HEK293 (cell line): Measurements from ENCODE around the gene FDXACB1.

Experiments used
- ATF2 ChIP-seq: fragments of 450-650 bp; formaldehyde crosslinking; IDR thresholded peaks from 2 replicates; pipeline ENCODE4 v1.5.1; 2016; ENCODE audit warnings: missing biosample characterization, missing genetic modification characterization, low read depth
- FEZF1 ChIP-seq: fragments of 450-650 bp; formaldehyde crosslinking; IDR thresholded peaks from 2 replicates; pipeline ENCODE4 v1.5.1; 2016; ENCODE audit warnings: missing biosample characterization, missing genetic modification characterization
- GLIS1 ChIP-seq: fragments of 450-650 bp; formaldehyde crosslinking; IDR thresholded peaks from 2 replicates; pipeline ENCODE4 v1.5.1; 2016; ENCODE audit warnings: missing biosample characterization, missing genetic modification characterization
- SALL2 ChIP-seq: fragments of 450-650 bp; formaldehyde crosslinking; IDR thresholded peaks from 2 replicates; pipeline ENCODE4 v1.5.0; 2017; ENCODE audit warnings: missing biosample characterization, mild to moderate bottlenecking, missing genetic modification characterization, borderline replicate concordance
- SCRT2 ChIP-seq: fragments of 450-650 bp; formaldehyde crosslinking; IDR thresholded peaks from 2 replicates; pipeline ENCODE4 v1.5.1; 2016; ENCODE audit warnings: missing biosample characterization, missing genetic modification characterization
- SP3 ChIP-seq: fragments of 450-650 bp; formaldehyde crosslinking; IDR thresholded peaks from 2 replicates; pipeline ENCODE4 v1.5.1; 2016; ENCODE audit warnings: missing biosample characterization, missing genetic modification characterization
- SP7 ChIP-seq: fragments of 450-650 bp; formaldehyde crosslinking; IDR thresholded peaks from 2 replicates; pipeline ENCODE4 v1.5.1; 2016; ENCODE audit warnings: missing biosample characterization, missing genetic modification characterization
- ZBTB1 ChIP-seq: fragments of 450-650 bp; formaldehyde crosslinking; IDR thresholded peaks from 2 replicates; pipeline ENCODE4 v1.5.1; 2016; ENCODE audit warnings: missing biosample characterization, missing genetic modification characterization
- ZBTB10 ChIP-seq: fragments of 450-650 bp; formaldehyde crosslinking; IDR thresholded peaks from 2 replicates; pipeline ENCODE4 v1.5.1; 2016; ENCODE audit warnings: missing biosample characterization, missing genetic modification characterization
- ZBTB17 ChIP-seq: fragments of 450-650 bp; formaldehyde crosslinking; IDR thresholded peaks from 2 replicates; pipeline ENCODE4 v1.5.1; 2016; ENCODE audit warnings: missing biosample characterization, missing genetic modification characterization
- ZBTB21 ChIP-seq: fragments of 450-650 bp; formaldehyde crosslinking; IDR thresholded peaks from 2 replicates; pipeline ENCODE4 v1.5.1; 2017; ENCODE audit warnings: missing biosample characterization, missing genetic modification characterization
- ZFP37 ChIP-seq: fragments of 450-650 bp; formaldehyde crosslinking; IDR thresholded peaks from 2 replicates; pipeline ENCODE4 v1.5.1; 2016; ENCODE audit warnings: missing biosample characterization, missing genetic modification characterization
- ZNF174 ChIP-seq: fragments of 450-650 bp; formaldehyde crosslinking; IDR thresholded peaks from 2 replicates; pipeline ENCODE4 v1.5.0; 2017; ENCODE audit warnings: missing biosample characterization, mild to moderate bottlenecking, missing genetic modification characterization
- ZNF23 ChIP-seq: fragments of 450-650 bp; formaldehyde crosslinking; IDR thresholded peaks from 2 replicates; pipeline ENCODE4 v1.5.1; 2016; ENCODE audit warnings: missing biosample characterization, missing genetic modification characterization, borderline replicate concordance
- ZNF26 ChIP-seq: fragments of 450-650 bp; formaldehyde crosslinking; IDR thresholded peaks from 2 replicates; pipeline ENCODE4 v1.5.1; 2016; ENCODE audit warnings: missing biosample characterization, missing genetic modification characterization
- ZNF274 ChIP-seq, 2 experiments: fragments of 200-500 bp in 1 of 2; fragments of 450-650 bp in 1 of 2; sonication (Bioruptor generic) in 1 of 2; formaldehyde crosslinking in 1 of 2; IDR thresholded peaks; 2 replicates each; pipeline versions ENCODE4 v1.5.1 to v1.6.1; 2014 to 2016; ENCODE audit warnings: borderline replicate concordance in 1 of 2, inconsistent platforms in 1 of 2, low read length in 1 of 2, missing biosample characterization in 1 of 2, missing genetic modification characterization in 1 of 2
- ZNF341 ChIP-seq: fragments of 450-650 bp; formaldehyde crosslinking; IDR thresholded peaks from 2 replicates; pipeline ENCODE4; 2016; ENCODE audit warnings: low read depth, missing biosample characterization, missing genetic modification characterization
- ZNF394 ChIP-seq: fragments of 450-650 bp; formaldehyde crosslinking; IDR thresholded peaks from 2 replicates; pipeline ENCODE4 v1.5.1; 2016; ENCODE audit warnings: missing biosample characterization, missing genetic modification characterization, mild to moderate bottlenecking, moderate library complexity, borderline replicate concordance
- ZNF449 ChIP-seq: fragments of 450-650 bp; formaldehyde crosslinking; IDR thresholded peaks from 2 replicates; pipeline ENCODE4 v1.5.1; 2017; ENCODE audit warnings: missing biosample characterization, mild to moderate bottlenecking, missing genetic modification characterization, moderate library complexity
- ZNF501 ChIP-seq: fragments of 450-650 bp; formaldehyde crosslinking; IDR thresholded peaks from 2 replicates; pipeline ENCODE4 v1.5.1; 2016; ENCODE audit warnings: missing biosample characterization, missing genetic modification characterization
- ZNF654 ChIP-seq: fragments of 450-650 bp; formaldehyde crosslinking; IDR thresholded peaks from 2 replicates; pipeline ENCODE4 v1.5.1; 2016; ENCODE audit warnings: low read depth, missing biosample characterization, missing genetic modification characterization
- ZNF692 ChIP-seq: fragments of 450-650 bp; formaldehyde crosslinking; IDR thresholded peaks from 2 replicates; pipeline ENCODE4 v1.5.1; 2016; ENCODE audit warnings: missing biosample characterization, missing genetic modification characterization
- ZNF704 ChIP-seq: fragments of 450-650 bp; formaldehyde crosslinking; IDR thresholded peaks from 2 replicates; pipeline ENCODE4 v1.5.1; 2016; ENCODE audit warnings: missing biosample characterization, missing genetic modification characterization
- ZNF707 ChIP-seq: fragments of 450-650 bp; formaldehyde crosslinking; IDR thresholded peaks from 2 replicates; pipeline ENCODE4 v1.5.1; 2016; ENCODE audit warnings: missing biosample characterization, missing genetic modification characterization
- ZNF768 ChIP-seq: fragments of 450-650 bp; formaldehyde crosslinking; IDR thresholded peaks from 2 replicates; pipeline ENCODE4 v1.5.1; 2018; ENCODE audit warnings: missing biosample characterization, mild to moderate bottlenecking, missing genetic modification characterization
- ZNF843 ChIP-seq: fragments of 450-650 bp; formaldehyde crosslinking; IDR thresholded peaks from 2 replicates; pipeline ENCODE4 v1.5.1; 2016; ENCODE audit warnings: missing biosample characterization, missing genetic modification characterization
- ZSCAN30 ChIP-seq: fragments of 450-650 bp; IDR thresholded peaks from 2 replicates; pipeline ENCODE4 v1.5.1; 2018; ENCODE audit warnings: missing biosample characterization, mild to moderate bottlenecking, missing genetic modification characterization, moderate library complexity
- ZXDB ChIP-seq: fragments of 450-650 bp; formaldehyde crosslinking; IDR thresholded peaks from 2 replicates; pipeline ENCODE4 v1.5.1; 2016; ENCODE audit warnings: missing biosample characterization, missing genetic modification characterization

FDXACB1 gene

GRCh38 chr11:111878849-111879636 lies at the start of gene FDXACB1, which contains the start of gene CFAP68 (continued):
- no peak; the same call in 1 of the 2 replicates for TF ChIP-seq ZNF692 (tag by site-specific recombination)
- peak; percentile 85 for TF ChIP-seq SP3 (tag by site-specific recombination)
- TF ChIP-seq ZNF501 (tag by site-specific recombination), result peak; percentile 68; the same call in 1 of the 2 replicates
- peak; percentile 42; the same call in 1 of the 2 replicates for TF ChIP-seq ZFP37 (tag by site-specific recombination)
- no peak for TF ChIP-seq ZNF274 (IDR thresholded peaks at IDR 0.05; ENCODE audit: low read length)
- TF ChIP-seq ZNF274 (tag by site-specific recombination; IDR thresholded peaks at IDR 0.05; ENCODE audit: borderline replicate concordance), result no peak
- peak; percentile 38; the same call in 1 of the 2 replicates for TF ChIP-seq ZSCAN30 (tag by site-specific recombination)
- TF ChIP-seq SALL2 (tag by site-specific recombination), result no peak
- 0 out of 2 replicates have a peak, but pooled peaks have one; percentile 25 for TF ChIP-seq ZBTB10
- TF ChIP-seq ZNF394 (tag by site-specific recombination), result peak; percentile 66; the same call in 1 of the 2 replicates
- no peak for TF ChIP-seq ZNF704 (tag by site-specific recombination)
- peak; percentile 73 for TF ChIP-seq GLIS1
- TF ChIP-seq ZXDB (tag by site-specific recombination), result peak; percentile 87
- peak; percentile 63 for TF ChIP-seq ZNF654
- TF ChIP-seq FEZF1 (tag by site-specific recombination), result no peak
- TF ChIP-seq ZNF707 (tag by site-specific recombination), result no peak
- TF ChIP-seq ZNF449 (tag by site-specific recombination), result 0 out of 2 replicates have a peak, but pooled peaks have one; percentile 18
- peak; percentile 94 for TF ChIP-seq ZBTB17 (tag by site-specific recombination)
- TF ChIP-seq ZBTB21 (tag by site-specific recombination), result peak; percentile 99
- TF ChIP-seq ATF2 (tag by site-specific recombination), result peak; percentile 89
- no peak for TF ChIP-seq ZNF23 (tag by site-specific recombination)
- TF ChIP-seq ZNF768 (tag by site-specific recombination), result peak; percentile 81; the same call in 1 of the 2 replicates
- no peak for TF ChIP-seq ZNF26 (tag by site-specific recombination)
- TF ChIP-seq ZNF174 (tag by site-specific recombination), result no peak
- TF ChIP-seq SP7 (tag by site-specific recombination), result peak; percentile 77
- peak; percentile 45; the same call in 1 of the 2 replicates for TF ChIP-seq SCRT2
- TF ChIP-seq ZNF341 (tag by site-specific recombination), result peak; percentile 81
- TF ChIP-seq ZBTB1 (tag by site-specific recombination), result no peak
- 0 out of 2 replicates have a peak, but pooled peaks have one; percentile 53 for TF ChIP-seq ZNF843 (tag by site-specific recombination)
